ENCODE results near the gene KIFC1. TPM values are rescaled to one million over a fixed set of nuclear protein-coding genes. Genes with fewer than 3 reads are reported as not detected.

KIFC1 gene
- total and polyA plus RNA-seq, 9 of the 15 experiments (the other 6 are each of a cell fraction or from before 2014, with no cell fraction given), result 1.3 to 95.2 (median 76.9) TPM

DNA sequence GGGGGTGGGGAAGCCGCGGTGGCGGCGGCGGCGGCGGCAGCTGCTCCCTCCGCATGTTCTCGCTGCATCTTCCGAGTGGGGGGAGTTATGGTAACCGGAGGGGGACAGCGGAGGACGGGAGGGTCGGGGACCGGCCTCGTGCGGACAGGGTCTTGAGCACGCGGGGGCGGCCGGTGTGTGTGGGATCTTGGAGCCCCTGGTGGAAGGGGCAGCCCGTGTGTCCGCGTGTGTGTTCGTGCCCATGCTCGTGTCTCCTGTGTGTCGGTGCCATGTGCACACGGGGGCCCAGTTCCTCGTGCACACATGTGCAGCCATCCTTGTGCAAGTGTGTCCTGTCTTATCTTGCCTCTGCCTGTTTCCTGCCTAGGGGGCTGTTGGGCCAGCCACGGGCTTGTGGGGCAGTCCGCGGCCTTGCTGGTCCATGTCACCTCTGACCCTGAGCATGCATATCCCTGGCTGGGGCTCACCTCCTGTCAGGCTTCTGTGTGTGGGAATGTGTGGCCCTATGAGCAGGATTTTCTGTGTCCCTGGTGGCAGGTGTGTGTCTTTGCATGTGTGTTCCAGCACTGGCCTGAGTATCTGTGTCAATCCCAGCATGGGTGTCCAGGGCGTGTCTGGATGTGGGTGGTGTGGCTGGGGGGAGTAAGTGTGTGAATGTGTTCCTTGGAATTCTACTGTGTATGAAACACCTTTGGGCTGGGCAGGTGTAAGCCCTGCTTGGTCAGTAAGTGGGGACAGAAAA is 36.8 kb downstream of the KIFC1 start (continued):
- TF ChIP-seq, protein P1, sequence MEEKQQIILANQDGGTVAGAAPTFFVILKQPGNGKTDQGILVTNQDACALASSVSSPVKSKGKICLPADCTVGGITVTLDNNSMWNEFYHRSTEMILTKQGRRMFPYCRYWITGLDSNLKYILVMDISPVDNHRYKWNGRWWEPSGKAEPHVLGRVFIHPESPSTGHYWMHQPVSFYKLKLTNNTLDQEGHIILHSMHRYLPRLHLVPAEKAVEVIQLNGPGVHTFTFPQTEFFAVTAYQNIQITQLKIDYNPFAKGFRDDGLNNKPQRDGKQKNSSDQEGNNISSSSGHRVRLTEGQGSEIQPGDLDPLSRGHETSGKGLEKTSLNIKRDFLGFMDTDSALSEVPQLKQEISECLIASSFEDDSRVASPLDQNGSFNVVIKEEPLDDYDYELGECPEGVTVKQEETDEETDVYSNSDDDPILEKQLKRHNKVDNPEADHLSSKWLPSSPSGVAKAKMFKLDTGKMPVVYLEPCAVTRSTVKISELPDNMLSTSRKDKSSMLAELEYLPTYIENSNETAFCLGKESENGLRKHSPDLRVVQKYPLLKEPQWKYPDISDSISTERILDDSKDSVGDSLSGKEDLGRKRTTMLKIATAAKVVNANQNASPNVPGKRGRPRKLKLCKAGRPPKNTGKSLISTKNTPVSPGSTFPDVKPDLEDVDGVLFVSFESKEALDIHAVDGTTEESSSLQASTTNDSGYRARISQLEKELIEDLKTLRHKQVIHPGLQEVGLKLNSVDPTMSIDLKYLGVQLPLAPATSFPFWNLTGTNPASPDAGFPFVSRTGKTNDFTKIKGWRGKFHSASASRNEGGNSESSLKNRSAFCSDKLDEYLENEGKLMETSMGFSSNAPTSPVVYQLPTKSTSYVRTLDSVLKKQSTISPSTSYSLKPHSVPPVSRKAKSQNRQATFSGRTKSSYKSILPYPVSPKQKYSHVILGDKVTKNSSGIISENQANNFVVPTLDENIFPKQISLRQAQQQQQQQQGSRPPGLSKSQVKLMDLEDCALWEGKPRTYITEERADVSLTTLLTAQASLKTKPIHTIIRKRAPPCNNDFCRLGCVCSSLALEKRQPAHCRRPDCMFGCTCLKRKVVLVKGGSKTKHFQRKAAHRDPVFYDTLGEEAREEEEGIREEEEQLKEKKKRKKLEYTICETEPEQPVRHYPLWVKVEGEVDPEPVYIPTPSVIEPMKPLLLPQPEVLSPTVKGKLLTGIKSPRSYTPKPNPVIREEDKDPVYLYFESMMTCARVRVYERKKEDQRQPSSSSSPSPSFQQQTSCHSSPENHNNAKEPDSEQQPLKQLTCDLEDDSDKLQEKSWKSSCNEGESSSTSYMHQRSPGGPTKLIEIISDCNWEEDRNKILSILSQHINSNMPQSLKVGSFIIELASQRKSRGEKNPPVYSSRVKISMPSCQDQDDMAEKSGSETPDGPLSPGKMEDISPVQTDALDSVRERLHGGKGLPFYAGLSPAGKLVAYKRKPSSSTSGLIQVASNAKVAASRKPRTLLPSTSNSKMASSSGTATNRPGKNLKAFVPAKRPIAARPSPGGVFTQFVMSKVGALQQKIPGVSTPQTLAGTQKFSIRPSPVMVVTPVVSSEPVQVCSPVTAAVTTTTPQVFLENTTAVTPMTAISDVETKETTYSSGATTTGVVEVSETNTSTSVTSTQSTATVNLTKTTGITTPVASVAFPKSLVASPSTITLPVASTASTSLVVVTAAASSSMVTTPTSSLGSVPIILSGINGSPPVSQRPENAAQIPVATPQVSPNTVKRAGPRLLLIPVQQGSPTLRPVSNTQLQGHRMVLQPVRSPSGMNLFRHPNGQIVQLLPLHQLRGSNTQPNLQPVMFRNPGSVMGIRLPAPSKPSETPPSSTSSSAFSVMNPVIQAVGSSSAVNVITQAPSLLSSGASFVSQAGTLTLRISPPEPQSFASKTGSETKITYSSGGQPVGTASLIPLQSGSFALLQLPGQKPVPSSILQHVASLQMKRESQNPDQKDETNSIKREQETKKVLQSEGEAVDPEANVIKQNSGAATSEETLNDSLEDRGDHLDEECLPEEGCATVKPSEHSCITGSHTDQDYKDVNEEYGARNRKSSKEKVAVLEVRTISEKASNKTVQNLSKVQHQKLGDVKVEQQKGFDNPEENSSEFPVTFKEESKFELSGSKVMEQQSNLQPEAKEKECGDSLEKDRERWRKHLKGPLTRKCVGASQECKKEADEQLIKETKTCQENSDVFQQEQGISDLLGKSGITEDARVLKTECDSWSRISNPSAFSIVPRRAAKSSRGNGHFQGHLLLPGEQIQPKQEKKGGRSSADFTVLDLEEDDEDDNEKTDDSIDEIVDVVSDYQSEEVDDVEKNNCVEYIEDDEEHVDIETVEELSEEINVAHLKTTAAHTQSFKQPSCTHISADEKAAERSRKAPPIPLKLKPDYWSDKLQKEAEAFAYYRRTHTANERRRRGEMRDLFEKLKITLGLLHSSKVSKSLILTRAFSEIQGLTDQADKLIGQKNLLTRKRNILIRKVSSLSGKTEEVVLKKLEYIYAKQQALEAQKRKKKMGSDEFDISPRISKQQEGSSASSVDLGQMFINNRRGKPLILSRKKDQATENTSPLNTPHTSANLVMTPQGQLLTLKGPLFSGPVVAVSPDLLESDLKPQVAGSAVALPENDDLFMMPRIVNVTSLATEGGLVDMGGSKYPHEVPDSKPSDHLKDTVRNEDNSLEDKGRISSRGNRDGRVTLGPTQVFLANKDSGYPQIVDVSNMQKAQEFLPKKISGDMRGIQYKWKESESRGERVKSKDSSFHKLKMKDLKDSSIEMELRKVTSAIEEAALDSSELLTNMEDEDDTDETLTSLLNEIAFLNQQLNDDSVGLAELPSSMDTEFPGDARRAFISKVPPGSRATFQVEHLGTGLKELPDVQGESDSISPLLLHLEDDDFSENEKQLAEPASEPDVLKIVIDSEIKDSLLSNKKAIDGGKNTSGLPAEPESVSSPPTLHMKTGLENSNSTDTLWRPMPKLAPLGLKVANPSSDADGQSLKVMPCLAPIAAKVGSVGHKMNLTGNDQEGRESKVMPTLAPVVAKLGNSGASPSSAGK (IDR thresholded peaks at IDR 0.05), result peak; percentile 99
- peak; percentile 35 for TF ChIP-seq SMC3 (conservative IDR thresholded peaks at IDR 0.05; ENCODE audit: insufficient read depth, low read depth, low read length)
- TF ChIP-seq RCOR1 (IDR thresholded peaks at IDR 0.05; ENCODE audit: borderline replicate concordance in 1 of 2, low read depth in 2 of 2, low read length in 2 of 2), result 0 out of 4 replicates have a peak, but pooled peaks of 1 of the 2 experiments have one; percentile 9
- peak; percentile 93 for TF ChIP-seq IRF2 (CRISPR knock-in tag; IDR thresholded peaks at IDR 0.05)
- 0 out of 2 replicates have a peak, but pooled peaks have one; percentile 40 for TF ChIP-seq TOE1 (IDR thresholded peaks at IDR 0.05; ENCODE audit: borderline replicate concordance)
- TF ChIP-seq TOE1 (CRISPR knock-in tag; IDR thresholded peaks at IDR 0.05; ENCODE audit: borderline replicate concordance, low read depth), result peak; percentile 98
- TF ChIP-seq, protein P2, sequence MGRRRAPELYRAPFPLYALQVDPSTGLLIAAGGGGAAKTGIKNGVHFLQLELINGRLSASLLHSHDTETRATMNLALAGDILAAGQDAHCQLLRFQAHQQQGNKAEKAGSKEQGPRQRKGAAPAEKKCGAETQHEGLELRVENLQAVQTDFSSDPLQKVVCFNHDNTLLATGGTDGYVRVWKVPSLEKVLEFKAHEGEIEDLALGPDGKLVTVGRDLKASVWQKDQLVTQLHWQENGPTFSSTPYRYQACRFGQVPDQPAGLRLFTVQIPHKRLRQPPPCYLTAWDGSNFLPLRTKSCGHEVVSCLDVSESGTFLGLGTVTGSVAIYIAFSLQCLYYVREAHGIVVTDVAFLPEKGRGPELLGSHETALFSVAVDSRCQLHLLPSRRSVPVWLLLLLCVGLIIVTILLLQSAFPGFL (CRISPR knock-in tag; IDR thresholded peaks at IDR 0.05), result no peak
- peak; percentile 74 for TF ChIP-seq PCBP1 (IDR thresholded peaks at IDR 0.05; ENCODE audit: low read depth, low read length, poor library complexity, severe bottlenecking)
- TF ChIP-seq RBFOX2 (IDR thresholded peaks at IDR 0.05; ENCODE audit: low read depth, low read length), result peak; percentile 75
- TF ChIP-seq POLR3A (IDR thresholded peaks at IDR 0.05; ENCODE audit: borderline replicate concordance, extremely low read depth, insufficient read depth, insufficient read length), result no peak
